C4-2B (cell line): Measurements from ENCODE around the gene MIAT.
"Not testable (repeated sequence)": the region's sequence is repeated elsewhere in the genome, so short reads cannot be mapped to it uniquely, and the experiment has no call there.

Experiments used
- H3K27ac ChIP-seq: fragments of 450-650 bp; 2 replicates; pipeline ENCODE4 v1.5.1; 2017
- ZFX ChIP-seq: fragments of 450-650 bp; IDR thresholded peaks from 2 replicates; pipeline ENCODE4 v1.6.1; 2017
- TF ChIP-seq, protein P1 (sequence below): fragments of 450-650 bp; conservative IDR thresholded peaks from 2 replicates; pipeline ENCODE4 v1.5.1; 2017; ENCODE audit warnings: mild to moderate bottlenecking

Gene MIAT

DNA sequence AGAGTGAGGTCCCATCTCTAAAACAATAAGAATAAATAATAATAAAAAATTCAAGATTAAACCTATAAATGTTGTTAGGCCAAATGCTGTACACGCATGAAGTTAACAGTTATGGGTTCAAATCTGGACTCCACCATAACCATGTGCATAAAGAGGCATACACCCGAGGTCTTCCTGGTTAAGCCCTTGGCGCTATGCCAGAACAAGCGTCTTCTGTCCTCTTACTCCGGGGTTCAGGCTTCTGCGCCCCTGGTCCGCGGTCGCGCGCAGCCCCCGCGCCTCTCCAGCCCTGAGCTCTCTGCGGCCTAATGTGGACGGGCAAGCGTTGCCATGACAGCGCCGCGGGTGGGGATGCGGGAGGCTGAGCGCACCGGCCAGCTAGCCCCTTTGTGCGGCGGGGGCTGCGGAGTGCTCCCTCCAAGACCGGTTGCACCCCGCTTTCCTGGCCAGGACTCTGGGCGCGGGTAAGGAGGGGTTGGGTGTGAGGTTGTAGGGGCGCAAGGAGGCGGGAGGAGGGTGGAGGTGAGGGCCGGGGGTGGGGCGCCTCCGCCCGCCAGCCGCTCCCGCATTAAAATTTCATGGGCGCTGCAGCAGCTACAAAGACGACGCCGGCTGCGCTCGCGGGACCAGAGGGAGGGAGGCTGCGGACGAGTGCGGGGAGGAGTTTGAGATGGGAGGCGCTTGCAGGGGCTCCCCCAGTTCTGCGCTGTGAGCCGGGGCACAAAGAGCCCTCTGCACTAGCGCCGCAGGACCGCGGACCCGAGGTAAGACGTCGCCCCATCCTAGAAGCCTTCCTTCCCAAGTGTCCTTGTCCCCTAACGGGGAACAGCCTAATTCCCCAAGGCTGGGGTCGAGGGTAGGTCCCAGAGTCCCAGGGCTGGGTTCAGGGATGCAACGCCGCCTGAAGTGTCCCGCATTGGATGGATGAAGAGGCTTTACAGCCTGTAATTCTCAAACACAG, at the start of gene MIAT:
TSS of gene MIAT (plus strand) at position 698 of the 961 bp plus-strand sequence.
- no peak within 1 kb of the TSS for H3K27ac ChIP-seq
- TF ChIP-seq ZFX: no peak
- TF ChIP-seq, protein P1, sequence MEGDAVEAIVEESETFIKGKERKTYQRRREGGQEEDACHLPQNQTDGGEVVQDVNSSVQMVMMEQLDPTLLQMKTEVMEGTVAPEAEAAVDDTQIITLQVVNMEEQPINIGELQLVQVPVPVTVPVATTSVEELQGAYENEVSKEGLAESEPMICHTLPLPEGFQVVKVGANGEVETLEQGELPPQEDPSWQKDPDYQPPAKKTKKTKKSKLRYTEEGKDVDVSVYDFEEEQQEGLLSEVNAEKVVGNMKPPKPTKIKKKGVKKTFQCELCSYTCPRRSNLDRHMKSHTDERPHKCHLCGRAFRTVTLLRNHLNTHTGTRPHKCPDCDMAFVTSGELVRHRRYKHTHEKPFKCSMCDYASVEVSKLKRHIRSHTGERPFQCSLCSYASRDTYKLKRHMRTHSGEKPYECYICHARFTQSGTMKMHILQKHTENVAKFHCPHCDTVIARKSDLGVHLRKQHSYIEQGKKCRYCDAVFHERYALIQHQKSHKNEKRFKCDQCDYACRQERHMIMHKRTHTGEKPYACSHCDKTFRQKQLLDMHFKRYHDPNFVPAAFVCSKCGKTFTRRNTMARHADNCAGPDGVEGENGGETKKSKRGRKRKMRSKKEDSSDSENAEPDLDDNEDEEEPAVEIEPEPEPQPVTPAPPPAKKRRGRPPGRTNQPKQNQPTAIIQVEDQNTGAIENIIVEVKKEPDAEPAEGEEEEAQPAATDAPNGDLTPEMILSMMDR: no peak

DNA sequence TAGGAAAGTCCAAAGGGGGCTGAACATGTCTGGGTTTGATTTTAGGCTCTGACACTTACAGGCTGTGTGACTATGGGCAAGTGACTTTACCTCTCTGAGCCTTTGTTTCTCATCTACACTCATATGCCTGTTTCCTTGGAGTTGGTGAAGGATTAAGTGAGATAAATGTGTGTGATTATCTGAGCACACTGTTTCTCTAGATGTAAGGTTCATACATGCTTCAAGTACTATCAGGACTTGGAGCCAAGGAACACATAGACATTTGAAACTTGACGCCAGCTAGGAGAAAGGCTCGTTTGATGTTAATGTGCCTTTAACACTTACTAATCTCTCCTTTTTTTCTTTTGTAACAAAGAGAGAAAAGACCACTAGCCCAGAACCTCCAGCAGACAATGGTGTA, 49.3 kb upstream of the MIAT start:
- TF ChIP-seq, protein P1: no peak
- TF ChIP-seq ZFX: no peak
- no peak overlapping the region for H3K27ac ChIP-seq

DNA sequence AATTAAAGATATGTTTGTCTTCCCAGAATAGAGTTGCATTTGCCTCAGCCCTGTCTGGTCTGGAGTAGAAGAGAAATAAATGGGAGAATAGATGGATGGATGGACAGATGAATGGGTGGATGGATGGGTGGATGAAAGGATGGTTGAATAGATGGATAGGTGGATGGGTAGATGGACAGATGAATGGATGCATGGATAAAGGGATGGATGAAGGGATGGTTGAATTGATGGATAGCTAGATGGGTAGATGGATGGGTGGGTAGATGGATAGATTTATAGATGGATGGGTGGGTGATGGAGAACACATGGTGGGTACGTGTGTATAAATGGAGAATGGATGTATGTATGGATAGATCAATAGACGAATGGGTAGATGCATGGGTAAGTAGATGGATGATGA, 48.1 kb upstream of the MIAT start:
- no peak overlapping the region for H3K27ac ChIP-seq

DNA sequence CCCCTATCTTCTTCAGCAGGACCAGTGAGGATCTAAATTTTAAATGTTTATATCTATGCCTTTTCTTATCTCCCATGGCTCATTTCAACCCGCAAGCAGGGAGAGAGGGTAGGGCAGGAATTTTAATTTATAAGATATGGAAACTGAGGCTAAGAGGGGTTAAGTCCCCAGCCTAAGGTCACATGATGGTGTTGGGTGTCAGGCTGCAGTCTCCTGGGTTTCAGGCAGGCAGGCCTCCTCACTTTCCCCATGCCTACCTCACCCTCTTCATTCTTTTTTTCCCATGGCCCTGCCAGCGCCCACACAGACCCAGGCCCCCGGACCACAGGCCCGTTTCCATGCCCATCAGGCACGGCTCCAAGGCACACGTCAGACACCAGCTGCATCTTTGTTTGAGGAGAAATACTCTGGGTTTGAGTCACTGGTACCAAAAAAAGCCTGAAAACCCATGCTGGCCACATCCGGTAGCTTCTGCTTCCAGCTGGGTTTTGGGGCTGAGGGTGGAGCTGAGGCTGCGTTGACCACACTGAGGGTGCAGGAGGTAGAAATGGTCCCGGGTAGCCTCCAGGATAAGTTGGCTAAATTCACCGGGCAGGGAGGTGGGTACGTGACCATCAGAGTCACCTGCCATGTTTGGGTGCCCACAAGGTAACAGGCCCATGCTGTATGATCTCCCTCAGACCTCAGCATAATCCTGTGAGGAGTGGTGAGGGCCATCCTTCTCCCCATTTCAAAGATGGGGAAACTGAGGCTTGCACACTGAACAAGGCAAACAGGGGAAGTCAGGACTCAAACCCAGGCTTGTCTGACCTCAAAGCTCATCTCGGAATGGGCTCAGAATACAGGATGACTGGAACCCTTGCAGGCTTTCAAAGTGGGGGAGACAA, 47.1 kb upstream of the MIAT start:
- TF ChIP-seq ZFX: no peak
- TF ChIP-seq, protein P1: no peak
- no peak overlapping the region for H3K27ac ChIP-seq

More for the DNA sequence above, 48.1 kb upstream of the MIAT start:
- no peak for TF ChIP-seq ZFX
- TF ChIP-seq, protein P1: no peak

DNA sequence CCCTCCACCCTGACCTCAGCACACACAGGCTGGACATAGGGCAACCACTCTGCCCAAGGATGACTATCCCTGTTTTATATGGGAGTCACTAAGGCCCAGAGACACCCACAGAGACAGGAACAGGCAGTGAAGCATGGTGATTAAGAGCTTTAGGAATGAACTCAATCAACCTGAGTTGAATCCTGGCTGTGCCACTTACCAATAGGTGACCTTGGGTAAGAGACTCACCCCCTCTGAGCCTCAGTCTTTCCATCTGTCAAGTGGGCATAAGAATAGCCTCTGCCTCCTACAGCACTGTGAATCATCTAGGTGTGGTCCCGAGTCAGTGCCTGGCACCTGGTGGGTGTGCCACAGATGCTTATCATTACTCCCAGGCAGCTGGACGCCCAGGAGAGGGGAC, 46.4 kb upstream of the MIAT start:
- no peak overlapping the region for H3K27ac ChIP-seq
- TF ChIP-seq ZFX: no peak
- TF ChIP-seq, protein P1: no peak

DNA sequence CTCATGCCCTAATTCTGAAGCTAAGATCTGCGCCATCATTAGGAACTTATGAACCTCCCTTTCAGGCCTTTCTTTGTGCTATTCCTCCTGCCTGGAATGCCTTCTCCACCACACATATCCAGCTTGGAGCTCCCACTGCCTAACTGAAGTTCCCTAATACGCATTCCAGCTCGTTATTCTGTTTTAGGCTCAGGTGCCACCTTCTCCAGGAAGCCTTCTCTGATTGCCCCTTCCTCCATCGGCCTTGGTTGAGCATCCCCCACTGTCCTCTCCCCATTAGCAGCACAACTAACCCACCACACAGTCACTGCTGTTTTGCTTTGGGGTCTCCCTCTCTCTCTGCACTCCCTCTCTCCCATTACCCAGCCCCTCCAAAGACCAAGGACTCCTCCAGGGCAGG, 44.7 kb upstream of the MIAT start:
- no peak for TF ChIP-seq ZFX
- TF ChIP-seq, protein P1: no peak
- no peak overlapping the region for H3K27ac ChIP-seq

DNA sequence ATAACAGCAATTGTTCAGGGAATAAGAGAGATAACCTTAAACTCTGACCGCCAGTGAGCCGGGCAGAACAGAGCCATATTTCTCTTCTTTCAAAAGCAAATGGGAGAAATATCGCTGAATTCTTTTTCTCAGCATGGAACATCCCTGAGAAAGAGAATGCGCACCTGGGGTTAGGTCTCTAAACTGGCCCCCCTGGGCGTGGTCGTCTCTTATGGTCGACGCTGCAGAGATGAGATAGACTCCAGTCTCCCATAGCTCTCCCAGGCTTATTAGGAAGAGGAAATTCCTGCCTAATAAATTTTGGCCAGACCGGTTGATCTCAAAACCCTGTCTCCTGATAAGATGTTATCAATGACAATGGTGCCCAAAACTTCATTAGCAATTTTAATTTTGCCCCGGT, 43.6 kb upstream of the MIAT start:
- H3K27ac ChIP-seq: not testable (repeated sequence)
